Diencephalon (tissue), 1 donor: ENCODE measurements around the gene PSRC1. TPM values are rescaled to one million over a fixed set of nuclear protein-coding genes. Genes with fewer than 3 reads are reported as not detected.

Experiments
- total RNA-seq: library from RNA; depleted of rRNA; stranded (reverse); fragments of >200 nt; gene quantifications from one replicate; pipeline ENCODE4 v1.2.3, GENCODE V29; 2014

PSRC1 gene
- 12.0 TPM for total RNA-seq

DNA sequence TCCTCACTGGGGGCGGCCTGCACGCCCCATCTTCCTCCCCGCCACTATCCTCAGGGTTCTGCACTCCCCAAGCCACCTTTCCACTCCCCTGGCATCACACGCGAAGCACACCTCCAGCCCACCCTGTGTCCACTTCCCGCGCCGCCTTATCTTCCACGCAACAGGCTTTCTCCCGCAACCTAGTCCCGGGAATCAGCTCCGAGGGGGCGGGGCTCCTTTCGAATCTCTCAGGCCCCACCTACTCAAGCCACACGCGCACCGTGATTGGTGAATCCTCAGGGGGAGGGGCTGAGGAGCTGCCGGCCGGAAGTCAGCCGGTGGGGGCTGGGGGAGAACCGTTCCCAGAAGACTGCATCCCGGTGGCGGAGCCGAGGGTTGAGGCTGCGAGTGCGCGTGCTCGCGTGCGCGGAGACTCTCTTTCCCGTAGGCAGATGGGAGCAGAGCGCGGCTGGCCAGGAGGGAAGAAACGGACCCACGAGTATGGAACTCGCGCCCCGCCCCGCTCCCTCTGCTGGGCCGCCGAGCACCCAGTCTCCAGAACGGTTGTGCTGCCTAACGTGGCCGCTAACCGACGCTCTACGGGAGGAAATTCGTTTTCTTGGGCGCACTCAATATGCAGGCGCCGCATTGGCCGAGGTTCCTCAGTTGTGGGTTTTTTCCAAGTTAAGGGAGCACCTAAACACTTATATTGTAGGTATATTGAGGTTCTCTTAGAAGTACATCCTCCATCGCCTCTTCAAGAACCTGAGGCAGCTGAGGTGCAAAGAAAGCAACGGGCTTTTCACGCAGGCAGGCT lies at the start of gene PSRC1:
PSRC1 (minus strand) TSS at position 194 of the 796 bp plus-strand sequence.

GRCh38 chr1:109306832-109307273 lies 23.9 kb upstream of the PSRC1 start, which contains the start of gene MYBPHL:
TSS of gene MYBPHL (minus strand) at chr1:109307011. CDS start at chr1:109306991, 20 bp downstream.

GRCh38 chr1:109248797-109249629 lies 33.9 kb downstream of the PSRC1 start, which contains the start of gene CELSR2:
TSS of gene CELSR2 (plus strand) at chr1:109249539. CDS start at chr1:109250080, 541 bp downstream.

Other genes starting within 250 kb of the PSRC1 start
- 195 TPM for gene WDR47, start 241.0 kb downstream of the PSRC1 start, total RNA-seq
- 79.6 TPM for gene TAF13, start 207.1 kb downstream of the PSRC1 start, total RNA-seq
- 38.3 TPM for gene TMEM167B, start 192.4 kb downstream of the PSRC1 start, total RNA-seq
- gene ELAPOR1, start 169.0 kb downstream of the PSRC1 start, total RNA-seq: 13.6 TPM
- gene SARS1, start 69.2 kb downstream of the PSRC1 start, total RNA-seq: 136 TPM
- 40.8 TPM for gene CELSR2, start 33.6 kb downstream of the PSRC1 start, total RNA-seq
- 0.23 TPM for gene MYBPHL, start 23.9 kb upstream of the PSRC1 start, total RNA-seq
- gene SORT1, start 114.8 kb upstream of the PSRC1 start, total RNA-seq: 73.8 TPM
- gene PSMA5, start 143.3 kb upstream of the PSRC1 start, total RNA-seq: 42.9 TPM
- not detected for gene SYPL2, start 183.4 kb upstream of the PSRC1 start, total RNA-seq
- gene ATXN7L2, start 200.8 kb upstream of the PSRC1 start, total RNA-seq: 5.5 TPM
- gene CYB561D1, start 210.9 kb upstream of the PSRC1 start, total RNA-seq: 6.9 TPM
- 16.6 TPM for gene AMIGO1, start 226.6 kb upstream of the PSRC1 start, total RNA-seq